Kidney (tissue), 14 donors: Measurements from ENCODE around the gene CDK14. TPM values are rescaled to one million over a fixed set of nuclear protein-coding genes. Genes with fewer than 3 reads are reported as not detected.

ENCODE experiments used
- DNase-seq, 5 donors: peaks; one replicate each; pipeline ENCODE4 v3.0.0-alpha.2; 2013 to 2020
- FAIRE-seq: peaks from 2 replicates; lab custom pipeline; 2012; peaks lifted over from hg19 to GRCh38; lab: Jason Lieb, UNC
- H3K27ac ChIP-seq, 2 donors: one replicate each; pipeline ENCODE4 v1.7.0; 2013; ENCODE audit warnings: low read depth in 2 of 2, low read length in 2 of 2, inconsistent platforms in 1 of 2
- H3K27me3 ChIP-seq: one replicate; pipeline ENCODE4 v1.7.1; 2013; ENCODE audit warnings: low read length, inconsistent platforms; ENCODE audit not compliant: control insufficient read depth, insufficient read depth
- H3K36me3 ChIP-seq, 3 donors: one replicate each; pipeline versions ENCODE4 v1.7.0 to v1.7.1; 2013; ENCODE audit warnings: low read length in 3 of 3, control low read depth in 1 of 3, inconsistent platforms in 1 of 3; ENCODE audit not compliant: insufficient read depth in 3 of 3, control insufficient read depth in 2 of 3
- H3K4me1 ChIP-seq, 3 donors: one replicate each; pipeline versions ENCODE4 v1.7.0 to v1.7.1; 2013; ENCODE audit warnings: low read length in 3 of 3, inconsistent platforms in 1 of 3, low read depth in 1 of 3; ENCODE audit not compliant: control insufficient read depth in 2 of 3, insufficient read depth in 2 of 3
- H3K4me3 ChIP-seq, 3 donors: one replicate each; pipeline versions ENCODE4 v1.7.0 to v1.8.1; 2013; ENCODE audit warnings: low read length in 3 of 3, control low read depth in 1 of 3, inconsistent platforms in 1 of 3
- H3K9ac ChIP-seq, 3 donors: one replicate each; pipeline versions ENCODE4 v1.7.0 to v1.7.1; 2013; ENCODE audit warnings: low read length in 3 of 3, control low read depth in 1 of 3, inconsistent platforms in 1 of 3
- H3K9me3 ChIP-seq, 3 donors: one replicate each; pipeline versions ENCODE4 v1.7.0 to v1.7.1; 2013; ENCODE audit warnings: low read length in 3 of 3, control low read depth in 1 of 3, inconsistent platforms in 1 of 3; ENCODE audit not compliant: control insufficient read depth in 2 of 3, insufficient read depth in 1 of 3
- CTCF ChIP-seq: IDR thresholded peaks from 3 replicates; pipeline ENCODE4 v1.5.1; 2012; ENCODE audit warnings: mild to moderate bottlenecking, moderate library complexity, borderline replicate concordance; ENCODE audit not compliant: insufficient read depth; ENCODE audit errors: extremely low read depth
- intact Hi-C: fragments of 100-400 bp; cut with DNase I; formaldehyde crosslinking; loops from one replicate; pipeline ENCODE4 v1.11.1; 2022
- polyA plus RNA-seq: library from polyadenylated mRNA; stranded (reverse); fragments of 350-450 nt; fragmentation: Illumina TruSeq; extraction: RNeasy Lipid Tissue Mini Kit (QIAGEN cat#74804); gene quantifications from one replicate; pipeline ENCODE4 v1.2.3, GENCODE V29; 2014; ENCODE audit warnings: low read depth, low replicate concordance; ENCODE audit not compliant: insufficient read depth
- total RNA-seq: library from RNA; stranded (reverse); fragmentation: NEBNext Ultra II Directional; extraction: Animal tissue kit (Norgen Biotek cat#: 25700); gene quantifications from one replicate; pipeline ENCODE4 v1.2.1, GENCODE V29; 2021
- donor health status: control.
- donor health status: control.
- donor health status: control.
- donor health status: control.
- donor health status: control.
- donor health status: DM: yes; HTN: yes; CAD: no.
- donor health status: Normal renal cell carcinoma (clear cell type).

CDK14 gene
- total and polyA plus RNA-seq, 2 donors from 2014 or later = 11.9 to 33.9 TPM

- Histone ChIP-seq H3K9ac (no peak overlapping the region), H3K27ac (no peak overlapping the region), H3K27me3 (no peaks in the 10 kb centered on the region), H3K4me3 (no peak overlapping the region), H3K4me1 (no peaks in the 10 kb centered on the region), H3K9me3 (no peaks in the 10 kb centered on the region), H3K36me3 (no peaks in the 10 kb centered on the region)
- intact Hi-C loops = no loop called here
- DNase-seq (no peak), FAIRE-seq (no peak)
- TF ChIP-seq CTCF = no peak
Measured at GRCh38 chr7:90654718-90655427, 58.8 kb downstream of the CDK14 start.

DNA sequence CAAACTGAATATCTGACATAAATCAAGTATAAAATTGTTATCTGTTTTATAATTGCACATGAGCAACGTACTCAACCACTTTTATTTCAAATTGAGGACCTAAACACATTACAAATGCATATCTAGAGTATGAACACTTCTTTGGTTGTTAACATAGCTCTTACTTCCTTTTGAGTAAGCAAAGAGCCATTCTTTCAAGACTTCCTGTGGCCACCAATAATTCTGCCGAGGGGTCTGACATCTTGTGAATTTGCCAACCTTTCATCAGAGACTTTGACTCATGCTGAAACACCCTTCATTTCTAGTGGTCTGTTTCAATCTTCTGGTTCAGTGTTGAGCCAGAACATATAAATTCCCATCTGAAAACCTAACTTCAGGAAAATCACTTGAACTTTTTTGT lies 59.4 kb downstream of the CDK14 start:
- Histone ChIP-seq H3K4me3 (no peak overlapping the region), H3K27me3 (no peaks in the 10 kb centered on the region), H3K4me1 (no peaks in the 10 kb centered on the region), H3K27ac (no peak overlapping the region), H3K36me3 (no peaks in the 10 kb centered on the region), H3K9ac (no peak overlapping the region), H3K9me3 (no peaks in the 10 kb centered on the region)
- DNase-seq (peak in 1 of 5 donors; percentile 33), FAIRE-seq (no peak)
- intact Hi-C loops = no loop called here
- TF ChIP-seq CTCF = no peak

- no peak for TF ChIP-seq CTCF
- intact Hi-C loops = no loop called here
- FAIRE-seq = no peak
Measured at GRCh38 chr7:90657481-90657880, 61.4 kb downstream of the CDK14 start.

GRCh38 chr7:90660100-90660499 lies 64.0 kb downstream of the CDK14 start:
- H3K27me3 ChIP-seq = no peaks in the 10 kb centered on the region
- FAIRE-seq (no peak), DNase-seq (no peak)
- no peak for TF ChIP-seq CTCF
- no peak overlapping the region for H3K4me3 ChIP-seq
- H3K27ac ChIP-seq = no peak overlapping the region
- H3K36me3 ChIP-seq = no peaks in the 10 kb centered on the region
- no peaks in the 10 kb centered on the region for H3K9me3 ChIP-seq
- no peaks in the 10 kb centered on the region for H3K4me1 ChIP-seq
- no peak overlapping the region for H3K9ac ChIP-seq
- intact Hi-C loops = no loop called here

More at GRCh38 chr7:90657481-90657880, 61.4 kb downstream of the CDK14 start:
- Histone ChIP-seq H3K9ac (no peak overlapping the region), H3K9me3 (no peaks in the 10 kb centered on the region), H3K27ac (no peak overlapping the region), H3K36me3 (no peaks in the 10 kb centered on the region), H3K4me1 (no peaks in the 10 kb centered on the region), H3K4me3 (no peak overlapping the region), H3K27me3 (no peaks in the 10 kb centered on the region)
- DNase-seq = no peak
